DOHH2 (cell line): ENCODE results near the gene EML1.

Experiments
- H3F3A ChIP-seq: fragments of 200-600 bp; sonication (generic), shearing (Covaris generic); 2 replicates; pipeline ENCODE4 v1.6.0; 2016; ENCODE audit warnings: antibody characterized with exemption, mild to moderate bottlenecking; ENCODE audit not compliant: control insufficient read depth, insufficient read depth
- H3K27ac ChIP-seq: fragments of 200-600 bp; sonication (generic); 2 replicates; pipeline ENCODE4 v1.5.1; 2014; ENCODE audit warnings: low read depth, mild to moderate bottlenecking, low read length, moderate library complexity
- H3K27me3 ChIP-seq: fragments of 200-600 bp; sonication (generic); 2 replicates; pipeline ENCODE4 v1.6.1; 2014; ENCODE audit warnings: mild to moderate bottlenecking, low read length, mixed read lengths; ENCODE audit not compliant: control insufficient read depth
- H3K36me3 ChIP-seq: fragments of 200-600 bp; sonication (generic); 2 replicates; pipeline ENCODE4 v1.6.1; 2014; ENCODE audit warnings: mild to moderate bottlenecking, low read length, moderate library complexity, mixed read lengths; ENCODE audit not compliant: control insufficient read depth
- H3K4me1 ChIP-seq: fragments of 200-600 bp; sonication (generic); 2 replicates; pipeline ENCODE4 v1.6.1; 2014; ENCODE audit warnings: mild to moderate bottlenecking, low read length, mixed read lengths; ENCODE audit not compliant: control insufficient read depth
- H3K4me2 ChIP-seq: fragments of 200-600 bp; sonication (generic); 2 replicates; pipeline ENCODE4 v1.6.0; 2014; ENCODE audit warnings: mild to moderate bottlenecking, low read length, moderate library complexity
- H3K4me3 ChIP-seq: fragments of 200-600 bp; sonication (generic); 2 replicates; pipeline ENCODE4 v1.5.1; 2014; ENCODE audit warnings: mild to moderate bottlenecking, low read length, mixed read lengths
- H3K79me2 ChIP-seq: fragments of 200-600 bp; sonication (generic); 2 replicates; pipeline ENCODE4 v1.6.1; 2014; ENCODE audit warnings: mild to moderate bottlenecking, low read length, mixed read lengths; ENCODE audit not compliant: control insufficient read depth
- H3K9me2 ChIP-seq: fragments of 200-600 bp; sonication (generic); replicated peaks from 2 replicates; pipeline ENCODE4 v1.6.1; 2014; ENCODE audit warnings: mild to moderate bottlenecking, low read length, mixed read lengths; ENCODE audit not compliant: control insufficient read depth
- H3K9me3 ChIP-seq: fragments of 200-600 bp; sonication (generic); 2 replicates; pipeline ENCODE4 v1.6.1; 2014; ENCODE audit warnings: antibody characterized with exemption, low read length, mixed read lengths; ENCODE audit not compliant: control insufficient read depth, insufficient read depth
- H4K20me1 ChIP-seq: fragments of 200-600 bp; sonication (generic); 2 replicates; pipeline ENCODE4 v1.6.0; 2014; ENCODE audit warnings: low read depth, mild to moderate bottlenecking, antibody characterized with exemption, low read length, moderate library complexity; ENCODE audit not compliant: control insufficient read depth, insufficient read depth
- CTCF ChIP-seq: fragments of 200-600 bp; sonication (generic); IDR thresholded peaks from one replicate; pipeline ENCODE4 v1.5.1; 2014; ENCODE audit warnings: antibody characterized with exemption, mild to moderate bottlenecking, low read depth, low read length; ENCODE audit not compliant: poor library complexity, severe bottlenecking
- EZH2phosphoT487 ChIP-seq: fragments of 200-600 bp; sonication (generic); IDR thresholded peaks from 2 replicates; pipeline ENCODE4 v1.6.1; 2017; ENCODE audit warnings: borderline replicate concordance, mild to moderate bottlenecking, antibody characterized with exemption, low read length, moderate library complexity, mixed read lengths

Gene EML1

GRCh38 chr14:99821519-99822508 is 28.6 kb downstream of the EML1 start:
- Histone ChIP-seq H3K9me2 (no peaks in the 10 kb centered on the region), H4K20me1 (no peaks in the 10 kb centered on the region), H3K4me3 (no peak overlapping the region), H3K79me2 (no peaks in the 10 kb centered on the region), H3K27me3 (peaks cover 20% of the 10 kb centered on the region), H3K9me3 (no peaks in the 10 kb centered on the region), H3F3A (no peaks in the 10 kb centered on the region), H3K36me3 (no peaks in the 10 kb centered on the region), H3K4me1 (no peaks in the 10 kb centered on the region), H3K27ac (no peak overlapping the region), H3K4me2 (no peak overlapping the region)
- TF ChIP-seq CTCF (no peak), EZH2phosphoT487 (no peak)

- TF ChIP-seq EZH2phosphoT487 (no peak), CTCF (no peak)
- Histone ChIP-seq H3K79me2 (no peaks in the 10 kb centered on the region), H3K9me3 (no peaks in the 10 kb centered on the region), H3K27ac (no peak overlapping the region), H3F3A (no peaks in the 10 kb centered on the region), H3K4me1 (no peaks in the 10 kb centered on the region), H3K4me2 (no peak overlapping the region), H3K4me3 (no peak overlapping the region), H3K36me3 (no peaks in the 10 kb centered on the region), H3K9me2 (no peaks in the 10 kb centered on the region), H4K20me1 (no peaks in the 10 kb centered on the region), H3K27me3 (peaks cover 16% of the 10 kb centered on the region)
Measured at GRCh38 chr14:99822800-99823455, 29.7 kb downstream of the EML1 start.

GRCh38 chr14:99824776-99825175 is 31.6 kb downstream of the EML1 start:
- Histone ChIP-seq H3K4me3 (no peak overlapping the region), H3K4me1 (no peaks in the 10 kb centered on the region), H3F3A (no peaks in the 10 kb centered on the region), H4K20me1 (no peaks in the 10 kb centered on the region), H3K9me2 (no peaks in the 10 kb centered on the region), H3K27ac (no peak overlapping the region), H3K36me3 (no peaks in the 10 kb centered on the region), H3K9me3 (no peaks in the 10 kb centered on the region), H3K79me2 (no peaks in the 10 kb centered on the region), H3K27me3 (peaks cover 17% of the 10 kb centered on the region; the same call in 1 of the 2 replicates), H3K4me2 (no peak overlapping the region)
- no peak for TF ChIP-seq CTCF
- no peak for TF ChIP-seq EZH2phosphoT487
